GM12864 (cell line): ENCODE results near the gene SAMM50.

Source experiments
- DNase-seq: peaks from one replicate; pipeline ENCODE4 v3.0.0-alpha.2; 2011; ENCODE audit warnings: low read depth
- H3K4me3 ChIP-seq: 2 replicates; pipeline ENCODE4 v1.5.1; 2011; ENCODE audit warnings: mild to moderate bottlenecking, low read depth, low read length, control low read depth
- TF ChIP-seq, protein P1 (sequence below): IDR thresholded peaks from 2 replicates; pipeline ENCODE4 v1.5.1; 2011; ENCODE audit warnings: low read depth, mild to moderate bottlenecking, moderate library complexity, low read length, control low read depth, inconsistent platforms; ENCODE audit errors: missing control alignments

SAMM50 gene

DNA sequence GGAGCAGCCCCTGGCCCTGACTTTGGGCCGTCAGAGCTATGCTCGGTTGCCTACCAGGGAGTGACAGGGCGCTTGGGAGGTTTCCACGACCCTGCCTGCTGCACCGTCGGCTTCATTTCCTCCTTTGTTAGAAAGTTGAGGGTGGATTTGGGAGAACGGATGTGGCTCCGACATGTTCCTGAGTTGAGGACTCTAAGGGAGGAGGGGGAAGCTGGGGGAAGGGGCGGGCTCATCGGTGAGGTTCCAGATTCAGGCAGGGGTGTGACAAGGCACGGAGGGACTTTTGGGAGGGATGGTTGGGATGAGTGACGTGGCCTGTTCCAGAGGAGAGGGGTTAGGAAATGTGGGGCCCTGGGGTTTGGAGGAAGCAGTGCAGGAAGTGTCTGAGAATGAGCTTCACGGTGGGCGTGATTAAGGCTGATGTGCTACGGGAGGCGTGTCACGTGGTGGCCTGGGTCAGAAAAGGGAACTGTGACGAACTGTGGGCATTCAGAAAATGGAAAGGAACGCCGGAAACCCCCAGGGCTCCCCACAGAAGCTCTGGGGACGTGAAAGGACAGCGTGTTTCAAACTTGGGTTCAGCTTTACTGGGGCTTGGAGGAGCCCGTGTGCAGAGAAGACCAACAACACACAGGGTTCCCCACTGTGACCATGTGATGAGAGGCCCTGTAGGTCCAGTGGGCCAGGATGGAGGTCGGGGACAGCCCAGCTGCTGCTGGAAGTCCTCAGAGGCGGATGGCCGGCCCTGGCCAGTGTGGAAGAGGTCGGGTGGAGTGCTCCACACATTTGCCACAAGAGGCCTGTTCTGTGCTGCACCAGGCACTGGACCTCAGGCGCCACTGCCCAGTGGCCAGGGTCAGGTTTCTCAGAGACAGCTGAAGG is 71.6 kb downstream of the SAMM50 start:
- peak overlapping the region; percentile 66 for H3K4me3 ChIP-seq
- peak; percentile 93 for DNase-seq
- TF ChIP-seq, protein P1, sequence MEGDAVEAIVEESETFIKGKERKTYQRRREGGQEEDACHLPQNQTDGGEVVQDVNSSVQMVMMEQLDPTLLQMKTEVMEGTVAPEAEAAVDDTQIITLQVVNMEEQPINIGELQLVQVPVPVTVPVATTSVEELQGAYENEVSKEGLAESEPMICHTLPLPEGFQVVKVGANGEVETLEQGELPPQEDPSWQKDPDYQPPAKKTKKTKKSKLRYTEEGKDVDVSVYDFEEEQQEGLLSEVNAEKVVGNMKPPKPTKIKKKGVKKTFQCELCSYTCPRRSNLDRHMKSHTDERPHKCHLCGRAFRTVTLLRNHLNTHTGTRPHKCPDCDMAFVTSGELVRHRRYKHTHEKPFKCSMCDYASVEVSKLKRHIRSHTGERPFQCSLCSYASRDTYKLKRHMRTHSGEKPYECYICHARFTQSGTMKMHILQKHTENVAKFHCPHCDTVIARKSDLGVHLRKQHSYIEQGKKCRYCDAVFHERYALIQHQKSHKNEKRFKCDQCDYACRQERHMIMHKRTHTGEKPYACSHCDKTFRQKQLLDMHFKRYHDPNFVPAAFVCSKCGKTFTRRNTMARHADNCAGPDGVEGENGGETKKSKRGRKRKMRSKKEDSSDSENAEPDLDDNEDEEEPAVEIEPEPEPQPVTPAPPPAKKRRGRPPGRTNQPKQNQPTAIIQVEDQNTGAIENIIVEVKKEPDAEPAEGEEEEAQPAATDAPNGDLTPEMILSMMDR: no peak

- TF ChIP-seq, protein P1: no peak
- DNase-seq: no peak
- H3K4me3 ChIP-seq: no peak overlapping the region
Observed at GRCh38 chr22:44028091-44028490, 72.8 kb downstream of the SAMM50 start.

DNA sequence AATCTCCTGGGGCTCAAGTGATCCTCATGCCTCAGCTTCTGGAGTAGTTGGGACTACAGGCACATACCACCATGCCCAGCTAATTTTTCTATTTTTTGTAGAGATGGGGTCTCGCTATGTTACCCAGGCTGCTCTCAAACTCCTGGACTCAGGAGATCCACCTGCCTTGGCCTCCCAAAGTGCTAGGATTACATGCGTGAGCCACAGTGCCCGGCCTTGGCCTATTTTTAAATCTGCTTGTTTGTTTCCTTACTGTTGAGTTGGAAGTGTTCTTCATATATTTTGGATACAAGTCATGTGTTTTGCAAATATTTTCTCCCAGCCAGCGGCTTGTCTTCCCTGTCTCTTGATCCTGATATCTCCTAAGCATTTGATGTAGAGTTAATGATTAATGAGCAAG is 73.8 kb downstream of the SAMM50 start:
- DNase-seq: no peak
- no peak overlapping the region for H3K4me3 ChIP-seq
- TF ChIP-seq, protein P1: no peak

DNA sequence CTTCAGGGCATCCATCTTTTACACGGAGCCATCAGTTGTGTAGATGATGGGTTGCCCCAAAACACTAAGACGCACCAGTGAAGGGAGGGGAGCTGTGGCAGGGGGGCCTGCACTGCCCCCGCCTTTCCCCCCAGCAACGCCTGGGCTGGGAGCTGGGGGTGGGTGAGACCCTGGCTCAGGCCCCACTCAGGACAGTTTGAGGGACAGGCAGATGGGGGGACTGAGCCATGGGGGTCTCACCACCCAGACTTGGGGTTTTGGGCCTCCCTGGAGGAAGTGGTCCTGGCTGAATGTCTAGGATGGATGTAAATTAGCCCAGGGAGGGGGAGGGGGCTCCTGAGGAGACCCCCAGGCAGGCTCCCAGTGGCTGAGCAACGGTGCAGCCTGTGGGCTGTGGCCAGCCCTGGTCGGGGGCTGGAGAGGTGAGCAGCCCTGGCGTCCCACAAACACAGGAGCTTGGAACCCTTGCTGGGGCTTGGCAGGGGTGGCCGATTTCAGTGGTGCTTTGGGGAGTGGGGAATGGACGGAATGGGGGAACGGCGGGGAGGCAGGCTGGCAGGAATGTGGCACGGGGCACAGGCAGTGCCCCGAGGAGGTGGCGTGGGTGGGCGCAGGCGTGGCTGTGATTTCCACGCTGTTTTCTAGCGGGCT is 74.9 kb downstream of the SAMM50 start:
- DNase-seq: no peak
- H3K4me3 ChIP-seq: no peak overlapping the region
- TF ChIP-seq, protein P1: no peak

DNA sequence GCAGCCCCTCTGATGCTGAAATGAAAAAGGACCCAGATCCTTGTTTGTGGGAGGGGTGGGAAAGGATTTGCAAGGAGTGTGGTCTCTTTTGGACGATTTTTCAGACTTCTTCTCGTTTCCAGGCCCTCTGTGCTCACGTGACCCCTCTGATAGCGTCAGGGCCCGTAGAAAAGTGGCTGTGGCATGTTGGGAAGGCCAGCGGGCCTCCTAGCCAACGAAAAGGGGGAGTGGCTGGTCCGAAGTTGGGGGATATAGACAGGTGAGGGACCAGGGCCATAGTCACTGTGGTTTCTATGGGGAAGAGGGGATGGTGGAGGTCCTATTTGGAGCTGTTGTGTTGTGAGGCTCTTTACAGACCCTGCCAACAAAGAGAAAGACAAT is 75.5 kb downstream of the SAMM50 start:
- DNase-seq: no peak
- H3K4me3 ChIP-seq: no peak overlapping the region
- TF ChIP-seq, protein P1: no peak

DNA sequence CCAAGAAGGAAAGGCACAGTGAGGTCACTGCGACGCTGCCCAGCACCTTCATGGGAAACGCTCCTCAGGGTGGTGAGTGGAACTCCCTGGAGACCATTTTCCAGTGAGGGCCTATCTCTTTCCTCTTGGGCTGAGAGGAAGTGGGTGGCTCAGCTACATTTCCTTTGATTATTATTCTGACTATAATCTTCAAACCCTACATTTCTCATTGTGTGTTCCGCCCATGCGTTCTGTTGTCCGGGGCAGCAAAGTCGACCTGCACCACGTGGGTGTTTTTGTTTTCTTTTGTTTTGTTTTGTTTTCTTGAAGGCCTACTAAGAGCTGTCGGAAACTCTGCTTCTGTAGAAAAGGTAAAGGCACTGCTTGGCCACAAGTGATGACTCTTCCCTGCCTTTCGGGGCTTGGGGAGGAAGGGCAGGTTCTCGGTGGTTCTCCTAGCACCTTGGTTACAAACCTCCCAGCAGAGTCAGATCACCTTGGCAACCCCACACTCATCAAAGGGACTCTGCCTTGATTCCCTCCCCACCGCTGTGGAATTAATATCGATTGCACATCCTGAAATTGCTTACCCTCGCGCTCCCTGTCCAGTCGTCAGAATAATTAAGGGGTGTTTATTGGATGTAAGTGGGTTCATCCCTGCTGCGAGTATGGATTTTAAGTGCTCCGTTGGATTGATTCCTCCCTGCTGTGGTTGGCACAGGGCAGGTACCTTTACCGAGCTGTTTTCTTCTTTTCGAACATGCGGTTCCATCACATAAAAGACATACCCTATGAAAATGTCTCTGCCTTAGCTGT is 76.1 kb downstream of the SAMM50 start:
- no peak for DNase-seq
- TF ChIP-seq, protein P1: no peak

More for the DNA sequence above, 76.1 kb downstream of the SAMM50 start:
- no peak overlapping the region for H3K4me3 ChIP-seq
